Measurements from ENCODE around the gene APBB3. TPM values are rescaled to one million over a fixed set of nuclear protein-coding genes. Genes with fewer than 3 reads are reported as not detected.
A peak's percentile ranks its signal among the peaks of the same experiment; 100 is the strongest.

The APBB3 gene
- total RNA-seq, 1 donor, result 16.1 TPM

DNA sequence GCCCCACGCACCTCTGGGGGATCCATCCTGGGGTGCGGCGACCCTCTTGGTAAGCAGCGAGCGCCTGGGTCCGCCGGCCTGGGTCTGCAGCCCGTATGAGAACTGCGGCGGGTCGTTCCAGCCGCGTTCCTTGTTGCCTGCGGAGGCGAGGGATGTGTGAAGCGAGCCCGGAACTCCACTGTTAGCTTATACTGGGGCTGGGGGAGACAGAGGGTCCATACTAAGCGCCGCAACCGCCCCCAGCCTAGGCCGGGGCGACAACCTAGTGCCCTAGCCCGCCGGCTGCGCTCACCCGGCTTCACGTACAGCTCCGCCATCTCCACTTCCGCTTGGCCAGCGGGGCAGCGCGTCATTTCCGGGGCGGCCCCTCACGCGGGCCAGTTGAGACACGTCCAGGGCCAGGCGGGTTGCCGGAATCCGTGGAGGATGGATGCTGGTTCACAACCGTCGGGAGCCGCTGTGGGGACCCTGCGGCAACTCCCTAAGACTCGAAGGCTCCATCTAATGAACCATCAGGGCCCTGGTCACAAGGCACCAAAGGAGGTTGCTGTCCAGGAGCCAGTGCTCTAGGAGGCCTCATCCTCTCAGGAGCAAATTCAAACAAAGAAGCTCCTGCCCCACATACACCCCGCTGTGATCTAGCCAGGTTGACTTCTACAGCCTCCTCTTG, 7.1 kb downstream of the APBB3 start, which contains the start of gene SRA1:
Gene SRA1 (minus strand): TSS at position 338 of the 670 bp plus-strand sequence. CDS start 21 bp downstream, at position 317.
- TF ChIP-seq CTCF (IDR thresholded peaks at IDR 0.05; ENCODE audit: insufficient read depth, low read length), result peak; percentile 13
- peak within 1 kb of the TSS; percentile 84 for H3K4me3 ChIP-seq (ENCODE audit: low read depth, low read length)
- DNase-seq (ENCODE audit: low read depth), result peak; percentile 88

DNA sequence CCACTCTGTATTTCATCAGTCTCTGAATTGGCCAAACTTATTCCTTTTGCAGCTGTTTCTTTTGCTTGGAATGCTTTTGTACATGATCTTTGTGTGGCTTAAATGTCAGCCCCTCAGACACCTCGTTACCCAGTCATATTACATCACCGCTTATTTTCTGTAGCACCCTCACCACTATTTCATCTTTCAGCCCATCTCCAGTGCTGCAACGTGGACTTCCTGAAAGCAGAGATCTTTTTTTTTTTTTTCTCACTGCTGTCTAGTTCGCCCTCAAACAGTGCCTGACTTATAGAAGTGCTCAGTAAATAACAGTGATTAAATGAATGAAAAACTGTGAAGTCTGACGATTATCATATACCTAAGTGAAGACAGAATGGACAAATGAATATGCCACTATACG, 8.0 kb downstream of the APBB3 start:
- no peak for TF ChIP-seq CTCF (IDR thresholded peaks at IDR 0.05; ENCODE audit: insufficient read depth, low read length)
- peak overlapping the region; percentile 84 for H3K4me3 ChIP-seq (ENCODE audit: low read depth, low read length)
- DNase-seq (ENCODE audit: low read depth), result peak; percentile 53

- H3K4me3 ChIP-seq (ENCODE audit: low read depth, low read length), result peak overlapping the region; percentile 84
- no peak for TF ChIP-seq CTCF (IDR thresholded peaks at IDR 0.05; ENCODE audit: insufficient read depth, low read length)
- DNase-seq (ENCODE audit: low read depth), result no peak
Observed at GRCh38 chr5:140555747-140556312, 8.6 kb downstream of the APBB3 start.

DNA sequence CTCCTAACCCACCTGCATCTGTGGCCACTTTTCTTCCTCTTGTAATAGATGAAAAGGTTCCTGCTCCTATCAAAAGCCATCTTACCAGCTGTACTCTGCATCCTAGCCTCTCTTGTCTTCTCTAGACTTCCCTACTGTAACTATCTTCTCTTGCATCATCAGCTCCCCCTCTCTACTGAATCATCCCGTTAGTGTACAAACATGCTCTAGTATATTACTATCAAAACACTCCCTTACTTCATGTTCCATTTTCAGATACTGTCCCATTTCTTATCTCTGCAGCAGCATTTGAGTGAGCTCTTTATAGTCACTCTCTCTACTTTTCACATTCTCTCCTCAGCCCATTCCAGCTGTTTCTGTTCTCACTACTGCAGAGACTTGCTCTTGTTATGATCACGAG, 9.9 kb downstream of the APBB3 start:
- peak; percentile 58 for DNase-seq (ENCODE audit: low read depth)
- H3K4me3 ChIP-seq (ENCODE audit: low read depth, low read length), result no peak overlapping the region
- TF ChIP-seq CTCF (IDR thresholded peaks at IDR 0.05; ENCODE audit: insufficient read depth, low read length), result no peak

DNA sequence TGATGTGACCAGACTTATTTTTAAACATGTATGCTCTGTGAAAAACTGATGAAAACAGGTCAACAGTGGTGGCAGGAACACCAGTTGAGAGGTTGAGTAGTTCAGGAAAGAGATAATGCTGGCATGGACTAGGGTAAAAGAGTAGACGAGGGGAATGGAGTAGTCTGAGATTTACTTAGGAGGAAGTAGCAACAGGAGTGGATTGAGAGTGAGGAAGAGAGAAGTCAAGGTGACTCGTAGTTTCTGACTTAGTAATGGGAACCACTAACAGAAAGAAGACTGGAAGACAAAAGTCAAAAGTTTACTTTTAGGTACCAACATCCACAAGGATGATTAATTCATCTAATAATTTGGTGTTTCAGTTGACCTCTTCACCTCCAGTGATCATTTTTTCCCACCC, 10.7 kb downstream of the APBB3 start:
- no peak for DNase-seq (ENCODE audit: low read depth)
- H3K4me3 ChIP-seq (ENCODE audit: low read depth, low read length), result no peak overlapping the region
- TF ChIP-seq CTCF (IDR thresholded peaks at IDR 0.05; ENCODE audit: insufficient read depth, low read length), result no peak

DNA sequence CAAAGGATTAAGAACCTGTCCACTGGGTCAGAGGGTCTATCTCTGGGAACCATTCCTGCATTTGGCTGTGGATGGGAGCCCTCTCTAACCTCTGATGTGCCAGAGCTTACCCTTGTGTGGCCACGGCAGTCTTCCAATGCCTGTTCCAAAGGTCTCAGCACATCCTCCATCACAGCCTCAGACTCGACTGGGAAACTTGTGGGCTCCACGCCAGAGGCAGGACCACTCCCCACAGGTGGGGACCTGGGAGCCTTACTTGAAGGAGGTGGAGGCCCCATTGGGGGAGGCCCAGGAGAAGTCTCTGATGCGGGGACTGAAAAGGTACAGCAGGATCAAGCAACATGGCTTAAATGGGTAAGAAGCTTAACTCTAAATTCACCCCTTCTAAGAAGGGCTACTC, 12.5 kb downstream of the APBB3 start:
- TF ChIP-seq CTCF (IDR thresholded peaks at IDR 0.05; ENCODE audit: insufficient read depth, low read length), result no peak
- H3K4me3 ChIP-seq (ENCODE audit: low read depth, low read length), result no peak overlapping the region
- no peak for DNase-seq (ENCODE audit: low read depth)
